Loucy (cell line): ENCODE measurements around the gene POC1A.

Experiments
- H2AFZ ChIP-seq: fragments of 200-600 bp; sonication (generic); 2 replicates; pipeline ENCODE4 v1.6.0; 2016; ENCODE audit warnings: antibody characterized with exemption, mild to moderate bottlenecking, low read length, moderate library complexity
- H3F3A ChIP-seq: fragments of 200-600 bp; 2 replicates; pipeline ENCODE4 v1.6.0; 2016; ENCODE audit warnings: antibody characterized with exemption, low read depth, mild to moderate bottlenecking
- H3K27me3 ChIP-seq: fragments of 200-600 bp; sonication (generic); 2 replicates; pipeline ENCODE4 v1.6.1; 2014; ENCODE audit warnings: low read length, mild to moderate bottlenecking; ENCODE audit not compliant: insufficient read depth, poor library complexity, severe bottlenecking
- H3K36me3 ChIP-seq: fragments of 200-600 bp; sonication (generic); 2 replicates; pipeline ENCODE4 v1.6.1; 2016; ENCODE audit warnings: low read length; ENCODE audit not compliant: insufficient read depth
- H3K4me1 ChIP-seq: fragments of 200-600 bp; sonication (generic); 2 replicates; pipeline ENCODE4 v1.5.1; 2014; ENCODE audit warnings: low read length, mild to moderate bottlenecking; ENCODE audit not compliant: insufficient read depth, poor library complexity, severe bottlenecking
- H3K4me2 ChIP-seq: fragments of 200-600 bp; sonication (generic); 2 replicates; pipeline ENCODE4 v1.6.0; 2014; ENCODE audit warnings: antibody characterized with exemption, low read length, low read depth, mild to moderate bottlenecking; ENCODE audit not compliant: poor library complexity, severe bottlenecking
- H3K4me3 ChIP-seq: fragments of 200-600 bp; sonication (generic); 2 replicates; pipeline ENCODE4 v1.5.1; 2014; ENCODE audit warnings: low read length, mild to moderate bottlenecking, mixed read lengths; ENCODE audit not compliant: poor library complexity, severe bottlenecking
- H3K79me2 ChIP-seq: fragments of 200-600 bp; sonication (generic); 2 replicates; pipeline ENCODE4 v1.6.1; 2014; ENCODE audit warnings: low read length; ENCODE audit not compliant: insufficient read depth
- H3K9ac ChIP-seq: fragments of 200-600 bp; sonication (generic); 2 replicates; pipeline ENCODE4 v1.6.0; 2014; ENCODE audit warnings: mild to moderate bottlenecking, low read depth, low read length, moderate library complexity; ENCODE audit not compliant: poor library complexity, severe bottlenecking
- H3K9me2 ChIP-seq: fragments of 200-600 bp; sonication (generic); replicated peaks from 2 replicates; pipeline ENCODE4 v1.6.1; 2016; ENCODE audit warnings: low read depth, low read length, mixed read lengths
- H3K9me3 ChIP-seq: fragments of 200-600 bp; sonication (generic); 2 replicates; pipeline ENCODE4 v1.6.1; 2014; ENCODE audit warnings: mild to moderate bottlenecking, antibody characterized with exemption, low read length, low read depth; ENCODE audit not compliant: insufficient read depth
- H4K20me1 ChIP-seq: fragments of 200-600 bp; sonication (generic); 2 replicates; pipeline ENCODE4 v1.6.0; 2014; ENCODE audit warnings: antibody characterized with exemption, low read length, mild to moderate bottlenecking; ENCODE audit not compliant: insufficient read depth, poor library complexity, severe bottlenecking
- CTCF ChIP-seq: fragments of 200-600 bp; sonication (generic); conservative IDR thresholded peaks from 2 replicates; pipeline ENCODE4 v1.5.1; 2014; ENCODE audit warnings: mild to moderate bottlenecking, antibody characterized with exemption, low read length
- EZH2phosphoT487 ChIP-seq: fragments of 200-600 bp; IDR thresholded peaks from 2 replicates; pipeline ENCODE4 v1.6.1; 2018; ENCODE audit warnings: antibody characterized with exemption, mild to moderate bottlenecking, moderate library complexity, borderline replicate concordance

POC1A gene

GRCh38 chr3:52184690-52185089 lies 30.5 kb upstream of the POC1A start:
- Histone ChIP-seq H4K20me1 (no peaks in the 10 kb centered on the region), H3K4me3 (no peak overlapping the region), H2AFZ (no peak overlapping the region), H3K27me3 (no peaks in the 10 kb centered on the region), H3K36me3 (no peaks in the 10 kb centered on the region), H3K4me2 (no peak overlapping the region), H3K79me2 (no peaks in the 10 kb centered on the region), H3K4me1 (no peaks in the 10 kb centered on the region), H3K9me2 (no peaks in the 10 kb centered on the region), H3F3A (no peaks in the 10 kb centered on the region), H3K9me3 (no peaks in the 10 kb centered on the region), H3K9ac (no peak overlapping the region)
- TF ChIP-seq EZH2phosphoT487 (no peak), CTCF (no peak)

DNA sequence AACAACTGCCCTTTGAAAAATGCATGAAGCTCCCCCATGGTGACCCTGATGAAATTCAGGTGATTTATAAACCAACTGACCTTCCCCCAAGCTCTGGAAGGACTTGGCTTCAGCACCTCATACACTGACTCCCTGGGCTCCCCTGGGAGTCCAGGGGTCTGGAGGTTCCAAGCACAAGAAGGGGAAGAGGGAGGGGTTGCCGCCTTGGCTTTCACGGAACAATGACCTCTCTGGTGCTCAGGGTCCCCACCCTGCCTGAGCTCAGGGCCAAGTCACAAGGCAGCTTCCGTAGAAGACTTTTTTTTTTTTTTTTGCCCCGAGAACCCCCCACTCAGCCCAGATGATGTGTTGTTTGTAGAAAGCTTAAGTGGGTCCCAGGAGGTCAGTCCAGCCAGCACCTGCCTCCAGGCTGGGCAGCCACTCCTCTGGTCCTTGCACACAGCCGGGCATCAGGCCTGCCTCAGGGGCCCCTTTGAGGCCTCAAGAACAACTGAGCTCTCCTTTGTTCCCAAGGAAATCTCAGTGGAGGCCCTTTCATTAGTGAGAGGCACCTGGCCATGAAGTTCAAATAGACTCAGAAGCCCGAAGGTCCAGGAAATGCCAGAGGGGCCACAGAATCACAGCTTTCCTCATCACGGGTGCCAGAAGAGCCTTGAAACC lies 29.7 kb upstream of the POC1A start:
- Histone ChIP-seq H3K9ac (no peak overlapping the region), H3K36me3 (no peaks in the 10 kb centered on the region), H3K27me3 (no peaks in the 10 kb centered on the region), H3K4me2 (no peak overlapping the region), H2AFZ (no peak overlapping the region), H4K20me1 (no peaks in the 10 kb centered on the region), H3K79me2 (no peaks in the 10 kb centered on the region), H3F3A (no peaks in the 10 kb centered on the region), H3K9me3 (no peaks in the 10 kb centered on the region), H3K9me2 (no peaks in the 10 kb centered on the region), H3K4me3 (no peak overlapping the region), H3K4me1 (no peaks in the 10 kb centered on the region)
- no peak for TF ChIP-seq EZH2phosphoT487
- TF ChIP-seq CTCF = no peak

GRCh38 chr3:52182691-52183090 lies 28.5 kb upstream of the POC1A start:
- Histone ChIP-seq H3K79me2 (no peaks in the 10 kb centered on the region), H3K9ac (no peak overlapping the region), H3K4me3 (no peak overlapping the region), H3K9me2 (no peaks in the 10 kb centered on the region), H3K4me1 (no peaks in the 10 kb centered on the region), H4K20me1 (no peaks in the 10 kb centered on the region), H2AFZ (no peak overlapping the region), H3K27me3 (no peaks in the 10 kb centered on the region), H3F3A (no peaks in the 10 kb centered on the region), H3K36me3 (no peaks in the 10 kb centered on the region), H3K4me2 (no peak overlapping the region), H3K9me3 (no peaks in the 10 kb centered on the region)
- TF ChIP-seq CTCF (no peak), EZH2phosphoT487 (no peak)
